Osteoblast (primary cell): ENCODE results near the gene NUP214. TPM values are rescaled to one million over a fixed set of nuclear protein-coding genes. Genes with fewer than 3 reads are reported as not detected.
A peak's percentile ranks its signal among the peaks of the same experiment; 100 is the strongest.

Experiments used
- DNase-seq: peaks from one replicate; pipeline ENCODE4 v3.0.0; 2011; ENCODE audit warnings: low spot score, mixed read lengths; ENCODE audit not compliant: insufficient read length; ENCODE audit errors: missing footprints
- H2AFZ ChIP-seq: 2 replicates; pipeline ENCODE4 v1.6.0; 2011; ENCODE audit warnings: mild to moderate bottlenecking, low read length
- H3K27ac ChIP-seq: 2 replicates; pipeline ENCODE4 v1.5.1; 2011; ENCODE audit warnings: mild to moderate bottlenecking, low read depth, low read length, moderate library complexity
- H3K27me3 ChIP-seq: 2 replicates; pipeline ENCODE4 v1.6.0; 2012; ENCODE audit warnings: mild to moderate bottlenecking, control low read depth, inconsistent platforms, low read length, moderate library complexity; ENCODE audit not compliant: insufficient read depth
- H3K36me3 ChIP-seq: 2 replicates; pipeline ENCODE4 v1.5.1; 2011; ENCODE audit warnings: mild to moderate bottlenecking, low read length, control low read depth, moderate library complexity; ENCODE audit not compliant: insufficient read depth
- H3K4me1 ChIP-seq: 2 replicates; pipeline ENCODE4 v1.5.1; 2011; ENCODE audit warnings: mild to moderate bottlenecking, low read length, control low read depth, moderate library complexity; ENCODE audit not compliant: insufficient read depth
- H3K4me2 ChIP-seq: 2 replicates; pipeline ENCODE4 v1.6.0; 2011; ENCODE audit warnings: mild to moderate bottlenecking, low read length; ENCODE audit not compliant: insufficient read depth
- H3K4me3 ChIP-seq: fragments of 200-600 bp; sonication (generic); 3 replicates; pipeline ENCODE4 v1.5.1; 2012; ENCODE audit warnings: mild to moderate bottlenecking, low read length, inconsistent platforms; ENCODE audit not compliant: insufficient read depth
- H3K79me2 ChIP-seq: 2 replicates; pipeline ENCODE4 v1.6.0; 2012; ENCODE audit warnings: mild to moderate bottlenecking, low read length, control low read depth, inconsistent platforms; ENCODE audit not compliant: insufficient read depth
- H3K9me3 ChIP-seq: 2 replicates; pipeline ENCODE4 v1.5.1; 2011; ENCODE audit warnings: low read depth, low read length, control low read depth
- H4K20me1 ChIP-seq: 2 replicates; pipeline ENCODE4 v1.6.0; 2012; ENCODE audit warnings: mild to moderate bottlenecking, low read length, control low read depth; ENCODE audit not compliant: insufficient read depth
- CTCF ChIP-seq: IDR thresholded peaks from 2 replicates; pipeline ENCODE4 v1.5.1; 2011; ENCODE audit warnings: mild to moderate bottlenecking, low read depth, low read length, moderate library complexity; ENCODE audit errors: extremely low read depth
- total RNA-seq: library from RNA; depleted of rRNA; stranded (reverse); fragments of >200 nt; gene quantifications from 2 replicates; pipeline ENCODE4 v1.2.3, GENCODE V29; 2012

Gene NUP214
- total RNA-seq, 1 donor, result 17.7 TPM

DNA sequence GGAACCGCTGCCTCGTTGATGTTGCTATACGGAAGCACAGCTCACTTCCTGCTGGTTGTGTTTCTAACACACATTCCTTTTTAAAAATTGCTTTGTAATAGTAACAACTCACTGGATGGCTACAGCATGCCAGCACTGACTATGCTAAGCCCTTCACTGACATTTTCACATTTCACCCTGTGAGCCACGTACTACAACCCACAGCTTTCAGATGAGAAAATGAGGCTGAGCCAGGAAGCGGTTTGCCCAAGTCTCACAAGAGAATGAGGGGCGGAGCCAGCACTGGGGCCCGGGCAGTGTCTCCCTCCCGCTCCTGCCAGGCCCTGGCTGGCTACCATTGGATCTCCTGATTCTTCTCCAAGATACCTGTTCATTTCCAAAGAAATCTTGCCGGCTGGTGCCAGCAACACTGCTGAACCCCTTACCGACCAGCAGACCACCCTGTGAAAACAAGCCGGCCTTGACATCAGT lies 112.6 kb downstream of the NUP214 start:
- H3K27me3 ChIP-seq, result no peaks in the 10 kb centered on the region
- peak overlapping the region; percentile 41 for H3K4me3 ChIP-seq
- peak overlapping the region; percentile 77 for H2AFZ ChIP-seq
- DNase-seq, result peak; percentile 96
- no peaks in the 10 kb centered on the region for H3K79me2 ChIP-seq
- H3K4me2 ChIP-seq, result peak overlapping the region; percentile 62
- no peak for TF ChIP-seq CTCF
- H4K20me1 ChIP-seq, result no peaks in the 10 kb centered on the region
- peak overlapping the region; percentile 85 for H3K27ac ChIP-seq
- H3K4me1 ChIP-seq, result peaks cover 18% of the 10 kb centered on the region
- H3K9me3 ChIP-seq, result no peaks in the 10 kb centered on the region
- peaks cover 12% of the 10 kb centered on the region for H3K36me3 ChIP-seq

DNA sequence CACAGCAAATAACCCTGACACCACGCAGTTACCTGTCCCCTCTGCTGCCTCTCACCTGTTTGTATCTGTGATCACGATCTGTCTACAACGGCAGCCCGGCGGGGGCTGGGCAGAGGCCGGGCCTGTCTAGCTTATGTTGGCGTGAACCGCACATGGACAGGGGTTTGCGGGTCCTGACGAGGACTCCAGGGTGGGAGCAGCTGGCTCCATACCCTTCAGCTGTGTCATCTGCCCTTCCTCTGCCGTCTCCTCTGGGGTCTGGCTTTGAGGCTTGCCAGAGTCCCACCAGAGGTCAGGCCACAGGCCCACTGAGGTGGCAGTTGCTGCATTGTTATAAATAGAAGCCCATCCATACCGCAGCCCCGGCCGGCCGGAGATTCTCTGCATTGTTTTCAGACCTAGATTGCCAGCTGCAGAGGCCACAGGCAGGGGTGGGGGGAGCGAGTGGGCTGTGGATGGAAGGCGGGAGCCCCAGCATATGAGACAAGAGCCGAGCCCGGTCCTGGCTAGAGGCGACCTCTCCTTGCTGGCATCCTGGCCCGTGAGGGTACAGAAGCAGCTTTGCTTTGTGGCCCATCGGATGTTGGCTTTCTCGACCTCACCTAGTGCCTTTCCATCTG lies 113.1 kb downstream of the NUP214 start:
- peak overlapping the region; percentile 77 for H2AFZ ChIP-seq
- H3K4me3 ChIP-seq, result peak overlapping the region; percentile 41
- H3K27me3 ChIP-seq, result no peaks in the 10 kb centered on the region
- H3K4me2 ChIP-seq, result peak overlapping the region; percentile 62
- TF ChIP-seq CTCF, result no peak
- DNase-seq, result peak; percentile 88
- H3K36me3 ChIP-seq, result peaks cover 9% of the 10 kb centered on the region
- peak overlapping the region; percentile 85 for H3K27ac ChIP-seq
- no peaks in the 10 kb centered on the region for H4K20me1 ChIP-seq
- peaks cover 18% of the 10 kb centered on the region for H3K4me1 ChIP-seq
- no peaks in the 10 kb centered on the region for H3K79me2 ChIP-seq
- no peaks in the 10 kb centered on the region for H3K9me3 ChIP-seq

GRCh38 chr9:131239161-131239975 lies 114.0 kb downstream of the NUP214 start:
- TF ChIP-seq CTCF, result no peak
- Histone ChIP-seq H3K27me3 (no peaks in the 10 kb centered on the region), H2AFZ (peak overlapping the region; percentile 77), H3K36me3 (peaks cover 3% of the 10 kb centered on the region), H3K79me2 (no peaks in the 10 kb centered on the region), H3K27ac (no peak overlapping the region), H3K4me2 (no peak overlapping the region), H4K20me1 (no peaks in the 10 kb centered on the region), H3K4me1 (peaks cover 18% of the 10 kb centered on the region), H3K4me3 (no peak overlapping the region), H3K9me3 (no peaks in the 10 kb centered on the region)
- DNase-seq, result peak; percentile 63
